Loucy (cell line): ENCODE measurements around the gene YWHAH.

Experiments used
- H2AFZ ChIP-seq: fragments of 200-600 bp; sonication (generic); 2 replicates; pipeline ENCODE4 v1.6.0; 2016; ENCODE audit warnings: antibody characterized with exemption, mild to moderate bottlenecking, low read length, moderate library complexity
- H3F3A ChIP-seq: fragments of 200-600 bp; 2 replicates; pipeline ENCODE4 v1.6.0; 2016; ENCODE audit warnings: antibody characterized with exemption, low read depth, mild to moderate bottlenecking
- H3K27me3 ChIP-seq: fragments of 200-600 bp; sonication (generic); 2 replicates; pipeline ENCODE4 v1.6.1; 2014; ENCODE audit warnings: low read length, mild to moderate bottlenecking; ENCODE audit not compliant: insufficient read depth, poor library complexity, severe bottlenecking
- H3K36me3 ChIP-seq: fragments of 200-600 bp; sonication (generic); 2 replicates; pipeline ENCODE4 v1.6.1; 2016; ENCODE audit warnings: low read length; ENCODE audit not compliant: insufficient read depth
- H3K4me1 ChIP-seq: fragments of 200-600 bp; sonication (generic); 2 replicates; pipeline ENCODE4 v1.5.1; 2014; ENCODE audit warnings: low read length, mild to moderate bottlenecking; ENCODE audit not compliant: insufficient read depth, poor library complexity, severe bottlenecking
- H3K4me2 ChIP-seq: fragments of 200-600 bp; sonication (generic); 2 replicates; pipeline ENCODE4 v1.6.0; 2014; ENCODE audit warnings: antibody characterized with exemption, low read length, low read depth, mild to moderate bottlenecking; ENCODE audit not compliant: poor library complexity, severe bottlenecking
- H3K4me3 ChIP-seq: fragments of 200-600 bp; sonication (generic); 2 replicates; pipeline ENCODE4 v1.5.1; 2014; ENCODE audit warnings: low read length, mild to moderate bottlenecking, mixed read lengths; ENCODE audit not compliant: poor library complexity, severe bottlenecking
- H3K79me2 ChIP-seq: fragments of 200-600 bp; sonication (generic); 2 replicates; pipeline ENCODE4 v1.6.1; 2014; ENCODE audit warnings: low read length; ENCODE audit not compliant: insufficient read depth
- H3K9ac ChIP-seq: fragments of 200-600 bp; sonication (generic); 2 replicates; pipeline ENCODE4 v1.6.0; 2014; ENCODE audit warnings: mild to moderate bottlenecking, low read depth, low read length, moderate library complexity; ENCODE audit not compliant: poor library complexity, severe bottlenecking
- H3K9me2 ChIP-seq: fragments of 200-600 bp; sonication (generic); replicated peaks from 2 replicates; pipeline ENCODE4 v1.6.1; 2016; ENCODE audit warnings: low read depth, low read length, mixed read lengths
- H3K9me3 ChIP-seq: fragments of 200-600 bp; sonication (generic); 2 replicates; pipeline ENCODE4 v1.6.1; 2014; ENCODE audit warnings: mild to moderate bottlenecking, antibody characterized with exemption, low read length, low read depth; ENCODE audit not compliant: insufficient read depth
- H4K20me1 ChIP-seq: fragments of 200-600 bp; sonication (generic); 2 replicates; pipeline ENCODE4 v1.6.0; 2014; ENCODE audit warnings: antibody characterized with exemption, low read length, mild to moderate bottlenecking; ENCODE audit not compliant: insufficient read depth, poor library complexity, severe bottlenecking
- CTCF ChIP-seq: fragments of 200-600 bp; sonication (generic); conservative IDR thresholded peaks from 2 replicates; pipeline ENCODE4 v1.5.1; 2014; ENCODE audit warnings: mild to moderate bottlenecking, antibody characterized with exemption, low read length
- EZH2phosphoT487 ChIP-seq: fragments of 200-600 bp; IDR thresholded peaks from 2 replicates; pipeline ENCODE4 v1.6.1; 2018; ENCODE audit warnings: antibody characterized with exemption, mild to moderate bottlenecking, moderate library complexity, borderline replicate concordance

YWHAH gene

GRCh38 chr22:31926969-31927368 is 17.4 kb upstream of the YWHAH start:
- peaks cover 16% of the 10 kb centered on the region for H3K4me1 ChIP-seq
- TF ChIP-seq EZH2phosphoT487 (no peak), CTCF (no peak)
- H3K4me2 ChIP-seq = no peak overlapping the region
- H2AFZ ChIP-seq = no peak overlapping the region
- no peaks in the 10 kb centered on the region for H3K9me3 ChIP-seq
- no peak overlapping the region for H3K9ac ChIP-seq
- H3K79me2 ChIP-seq = no peaks in the 10 kb centered on the region
- no peaks in the 10 kb centered on the region for H3K27me3 ChIP-seq
- no peaks in the 10 kb centered on the region for H3K9me2 ChIP-seq
- H3K36me3 ChIP-seq = no peaks in the 10 kb centered on the region
- H4K20me1 ChIP-seq = no peaks in the 10 kb centered on the region
- H3K4me3 ChIP-seq = no peak overlapping the region
- H3F3A ChIP-seq = no peaks in the 10 kb centered on the region

- H3F3A ChIP-seq = no peaks in the 10 kb centered on the region
- H3K4me1 ChIP-seq = peaks cover 13% of the 10 kb centered on the region
- TF ChIP-seq CTCF (no peak), EZH2phosphoT487 (no peak)
- H4K20me1 ChIP-seq = no peaks in the 10 kb centered on the region
- H3K4me2 ChIP-seq = no peak overlapping the region
- H3K79me2 ChIP-seq = no peaks in the 10 kb centered on the region
- no peaks in the 10 kb centered on the region for H3K9me2 ChIP-seq
- no peak overlapping the region for H3K9ac ChIP-seq
- no peaks in the 10 kb centered on the region for H3K9me3 ChIP-seq
- H2AFZ ChIP-seq = no peak overlapping the region
- no peak overlapping the region for H3K4me3 ChIP-seq
- H3K27me3 ChIP-seq = no peaks in the 10 kb centered on the region
- no peaks in the 10 kb centered on the region for H3K36me3 ChIP-seq
Observed at GRCh38 chr22:31927562-31927961, 16.8 kb upstream of the YWHAH start.

GRCh38 chr22:31929167-31929930 is 15.0 kb upstream of the YWHAH start:
- H3K79me2 ChIP-seq = no peaks in the 10 kb centered on the region
- H3K4me3 ChIP-seq = no peak overlapping the region
- H2AFZ ChIP-seq = no peak overlapping the region; the same call in 1 of the 2 replicates
- no peaks in the 10 kb centered on the region for H3K9me3 ChIP-seq
- no peaks in the 10 kb centered on the region for H3K27me3 ChIP-seq
- H3K9ac ChIP-seq = no peak overlapping the region
- no peaks in the 10 kb centered on the region for H3K9me2 ChIP-seq
- H3F3A ChIP-seq = no peaks in the 10 kb centered on the region
- no peaks in the 10 kb centered on the region for H3K36me3 ChIP-seq
- H3K4me1 ChIP-seq = peaks cover 3% of the 10 kb centered on the region
- H3K4me2 ChIP-seq = no peak overlapping the region
- no peaks in the 10 kb centered on the region for H4K20me1 ChIP-seq
- TF ChIP-seq CTCF (no peak), EZH2phosphoT487 (no peak)
